Colonic mucosa (tissue), 4 donors: ENCODE results near the gene GALK2. TPM values are rescaled to one million over a fixed set of nuclear protein-coding genes. Genes with fewer than 3 reads are reported as not detected.

Experiments used
- DNase-seq: peaks from one replicate; pipeline ENCODE4 v3.0.0-alpha.2; 2020
- H3K27ac ChIP-seq: fragments of 200-600 bp; one replicate; pipeline ENCODE4 v1.8.0; 2021
- H3K27me3 ChIP-seq: fragments of 200-600 bp; one replicate; pipeline ENCODE4 v1.8.0; 2021
- H3K36me3 ChIP-seq: fragments of 200-600 bp; one replicate; pipeline ENCODE4 v1.8.0; 2021
- H3K4me1 ChIP-seq: fragments of 200-600 bp; one replicate; pipeline ENCODE4 v1.8.0; 2021; ENCODE audit warnings: mild to moderate bottlenecking
- H3K4me3 ChIP-seq: fragments of 200-600 bp; one replicate; pipeline ENCODE4 v1.8.0; 2021
- H3K9ac ChIP-seq, 2 donors: one replicate each; pipeline ENCODE4 v1.7.0; 2013; ENCODE audit warnings: control low read depth in 2 of 2, low read depth in 2 of 2, low read length in 2 of 2
- H3K9me3 ChIP-seq: fragments of 200-600 bp; one replicate; pipeline ENCODE4 v1.8.0; 2021
- CTCF ChIP-seq: fragments of 200-600 bp; IDR thresholded peaks from one replicate; pipeline ENCODE4 v1.8.0; 2022; ENCODE audit warnings: antibody characterized with exemption, mild to moderate bottlenecking
- intact Hi-C: fragments of 100-400 bp; cut with DNase I; formaldehyde crosslinking; loops from one replicate; pipeline ENCODE4 v1.14.1; 2022
- total RNA-seq, 2 donors: library from RNA; stranded (reverse); fragmentation: NEBNext Ultra II Directional in 1 of 2; extraction: Animal tissue kit (Norgen Biotek cat#: 25700) in 1 of 2; gene quantifications; one replicate each; pipeline ENCODE4 v1.2.1, GENCODE V29; 2021
- donor health status: healthy.
- donor health status: DM: no; HTN: no; CAD: no.
- donor health status: DM: no; HTN: no; CAD: no.

GALK2 gene
- total RNA-seq, 2 donors from 2014 or later = 39.7 to 48.3 TPM

GRCh38 chr15:49188933-49189332 is 18.9 kb downstream of the GALK2 start:
- DNase-seq = no peak
- Histone ChIP-seq H3K9me3 (no peaks in the 10 kb centered on the region), H3K36me3 (no peaks in the 10 kb centered on the region), H3K4me1 (no peaks in the 10 kb centered on the region), H3K4me3 (no peak overlapping the region), H3K9ac (no peak overlapping the region), H3K27ac (no peak overlapping the region), H3K27me3 (no peaks in the 10 kb centered on the region)
- intact Hi-C loops = no loop called here
- no peak for TF ChIP-seq CTCF

GRCh38 chr15:49189631-49190030 is 19.6 kb downstream of the GALK2 start:
- no peak for TF ChIP-seq CTCF
- Histone ChIP-seq H3K27ac (no peak overlapping the region), H3K27me3 (no peaks in the 10 kb centered on the region)

GRCh38 chr15:49190586-49190985 is 20.5 kb downstream of the GALK2 start:
- H3K27me3 ChIP-seq = no peaks in the 10 kb centered on the region

More at GRCh38 chr15:49189631-49190030, 19.6 kb downstream of the GALK2 start:
- no peak overlapping the region for H3K4me3 ChIP-seq
- intact Hi-C loops = no loop called here
- DNase-seq = no peak
- no peaks in the 10 kb centered on the region for H3K36me3 ChIP-seq
- no peaks in the 10 kb centered on the region for H3K4me1 ChIP-seq
- no peaks in the 10 kb centered on the region for H3K9me3 ChIP-seq
- no peak overlapping the region for H3K9ac ChIP-seq

GRCh38 chr15:49191892-49192291 is 21.8 kb downstream of the GALK2 start:
- Histone ChIP-seq H3K9ac (no peak overlapping the region), H3K27me3 (no peaks in the 10 kb centered on the region), H3K27ac (no peak overlapping the region), H3K4me1 (no peaks in the 10 kb centered on the region), H3K36me3 (no peaks in the 10 kb centered on the region), H3K4me3 (no peak overlapping the region), H3K9me3 (no peaks in the 10 kb centered on the region)
- no peak for DNase-seq
- no peak for TF ChIP-seq CTCF
- intact Hi-C loops = no loop called here

More at GRCh38 chr15:49190586-49190985, 20.5 kb downstream of the GALK2 start:
- Histone ChIP-seq H3K36me3 (no peaks in the 10 kb centered on the region), H3K9me3 (no peaks in the 10 kb centered on the region), H3K9ac (no peak overlapping the region), H3K4me1 (no peaks in the 10 kb centered on the region), H3K4me3 (no peak overlapping the region), H3K27ac (no peak overlapping the region)
- intact Hi-C loops = no loop called here
- DNase-seq = no peak
- TF ChIP-seq CTCF = no peak

GRCh38 chr15:49196856-49197255 is 26.8 kb downstream of the GALK2 start:
- Histone ChIP-seq H3K9me3 (no peaks in the 10 kb centered on the region), H3K36me3 (no peaks in the 10 kb centered on the region), H3K4me3 (no peak overlapping the region), H3K27ac (no peak overlapping the region), H3K4me1 (no peaks in the 10 kb centered on the region), H3K27me3 (no peaks in the 10 kb centered on the region), H3K9ac (no peak overlapping the region)
- DNase-seq = no peak
- TF ChIP-seq CTCF = no peak
- intact Hi-C loops = no loop called here

GRCh38 chr15:49199666-49200065 is 29.6 kb downstream of the GALK2 start:
- H3K9ac ChIP-seq = no peak overlapping the region
- H3K27me3 ChIP-seq = no peaks in the 10 kb centered on the region
- H3K9me3 ChIP-seq = no peaks in the 10 kb centered on the region
- TF ChIP-seq CTCF = no peak
- no peaks in the 10 kb centered on the region for H3K4me1 ChIP-seq
- intact Hi-C loops = no loop called here
- no peak overlapping the region for H3K4me3 ChIP-seq
- no peaks in the 10 kb centered on the region for H3K36me3 ChIP-seq
- no peak for DNase-seq
- H3K27ac ChIP-seq = no peak overlapping the region
